Mesenteric fat pad (tissue), 1 donor: ENCODE results near the gene NOP10. TPM values are rescaled to one million over a fixed set of nuclear protein-coding genes. Genes with fewer than 3 reads are reported as not detected.

Source experiments
- DNase-seq: peaks from one replicate; pipeline ENCODE4 v3.0.0-alpha.2; 2020; ENCODE audit warnings: low spot score
- total RNA-seq: library from RNA; stranded (reverse); fragmentation: NEBNext Ultra II Directional; extraction: Animal tissue kit (Norgen Biotek cat#: 25700); gene quantifications from one replicate; pipeline ENCODE4 v1.2.1, GENCODE V29; 2021
- donor health status: DM: yes; HTN: yes; CAD: no.

Gene NOP10
- total RNA-seq, 1 donor from 2014 or later = 157 TPM

DNA sequence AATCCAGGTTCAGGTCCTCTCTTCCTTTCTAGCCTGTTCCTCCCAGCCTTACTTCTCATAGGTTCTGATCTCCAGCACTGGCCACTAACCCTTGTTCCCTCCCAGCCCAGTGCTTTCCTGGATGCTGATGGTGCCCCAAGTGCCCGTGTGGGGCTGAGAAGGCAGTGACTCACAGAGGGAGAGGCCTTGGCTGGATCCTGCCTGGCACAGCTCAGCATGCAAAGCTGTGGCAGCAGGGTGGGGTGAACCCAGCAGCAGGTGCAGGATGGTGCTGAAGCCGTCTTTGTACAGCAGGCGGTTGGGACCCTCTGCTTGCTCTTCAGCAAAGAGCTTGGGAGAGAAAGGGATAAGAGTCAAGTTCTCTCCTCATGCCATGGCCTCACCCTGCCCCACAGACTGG is 16.5 kb upstream of the NOP10 start:
- DNase-seq = peak; percentile 77

DNA sequence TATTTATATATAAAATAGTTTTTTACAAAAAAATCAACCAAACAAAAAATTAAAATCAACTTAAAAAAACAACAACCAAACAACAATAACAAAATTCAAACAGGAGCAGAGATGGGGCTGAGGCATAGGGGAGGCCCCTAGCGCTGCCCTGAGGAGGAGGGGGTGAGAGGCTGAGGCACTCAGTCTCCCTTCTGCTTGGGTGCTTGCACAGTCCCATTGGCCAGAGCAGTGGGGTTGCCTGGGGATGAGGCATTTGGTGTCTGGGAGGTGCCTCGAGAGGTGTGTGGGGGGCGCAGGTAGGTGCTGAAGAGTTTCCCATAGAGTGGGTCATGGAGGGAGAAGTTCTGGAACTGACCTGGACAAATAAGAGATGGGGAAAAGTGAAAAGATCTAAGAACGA is 16.0 kb upstream of the NOP10 start:
- DNase-seq = peak; percentile 68

DNA sequence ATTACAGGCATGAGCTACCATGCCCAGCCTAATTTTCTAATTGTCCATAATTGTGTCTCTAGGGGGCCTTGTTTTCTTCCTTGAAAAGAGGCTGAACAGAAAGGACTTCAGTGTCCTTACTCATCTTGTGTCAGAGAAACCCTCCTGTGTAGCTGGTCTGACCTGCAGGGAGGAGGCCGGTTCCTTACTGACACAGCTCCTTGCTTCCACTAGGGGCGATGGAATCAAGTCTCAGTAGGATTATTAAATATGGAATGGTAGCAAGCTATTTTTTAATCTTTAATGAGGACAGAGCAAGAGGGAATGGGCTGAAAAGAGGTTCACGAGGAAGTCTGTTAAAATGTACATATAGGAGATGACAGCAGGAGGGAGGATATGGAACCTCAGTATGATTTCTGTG is 15.4 kb upstream of the NOP10 start:
- peak; percentile 22 for DNase-seq

DNA sequence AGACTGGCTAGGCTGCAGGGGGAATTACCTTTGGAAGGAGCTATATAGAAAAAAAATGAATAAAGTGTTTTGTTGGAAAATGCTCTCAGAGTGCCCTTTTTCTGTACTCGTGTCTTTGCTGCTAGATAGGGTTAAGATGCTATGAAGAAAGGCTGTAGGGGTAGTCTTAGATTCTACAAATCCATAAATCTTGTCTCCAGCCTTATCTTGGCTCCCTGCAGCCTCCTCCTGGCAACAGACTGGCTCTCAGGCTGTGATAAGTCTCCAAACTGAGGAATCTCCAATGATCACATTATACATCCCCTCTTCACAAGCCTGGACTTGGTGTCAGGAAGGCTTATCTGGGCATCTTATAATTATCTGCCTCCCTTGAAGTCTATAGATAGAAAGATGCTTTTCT is 14.7 kb upstream of the NOP10 start:
- no peak for DNase-seq

DNA sequence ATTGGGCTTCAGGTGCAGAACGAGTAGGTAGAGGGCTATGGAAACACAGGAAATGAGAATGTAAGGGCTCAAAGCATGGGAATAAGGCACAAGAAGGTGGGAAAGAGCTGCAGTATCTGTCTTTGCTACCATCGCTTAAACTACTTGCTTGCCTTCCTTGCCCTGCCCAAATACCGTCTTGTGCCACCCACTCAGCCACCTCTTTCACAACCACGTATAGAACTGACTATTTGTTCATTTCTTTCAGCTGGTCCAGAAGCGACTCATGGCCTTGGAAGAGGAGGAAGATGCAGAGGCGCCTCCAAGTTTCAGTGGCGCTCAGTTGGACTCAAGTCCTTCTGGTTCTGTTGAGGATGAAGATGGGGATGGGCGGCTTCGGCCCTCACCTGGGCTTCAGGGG is 12.3 kb upstream of the NOP10 start:
- peak; percentile 78 for DNase-seq

DNA sequence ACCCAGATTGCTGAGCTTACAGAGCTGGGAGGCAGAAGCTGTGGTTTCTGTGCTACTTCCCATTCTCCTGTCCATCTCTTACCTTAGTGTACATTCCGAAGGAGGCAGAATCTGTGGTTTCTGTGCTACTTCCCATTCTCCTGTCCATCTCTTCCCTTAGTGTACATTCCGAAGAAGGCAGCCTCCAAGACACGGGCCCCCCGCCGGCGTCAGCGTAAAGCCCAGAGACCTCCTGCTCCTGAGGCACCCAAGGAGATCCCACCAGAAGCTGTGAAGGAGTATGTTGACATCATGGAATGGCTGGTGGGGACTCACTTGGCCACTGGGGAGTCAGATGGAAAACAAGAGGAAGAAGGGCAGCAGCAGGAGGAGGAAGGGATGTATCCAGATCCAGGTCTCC is 11.3 kb upstream of the NOP10 start:
- peak; percentile 28 for DNase-seq

DNA sequence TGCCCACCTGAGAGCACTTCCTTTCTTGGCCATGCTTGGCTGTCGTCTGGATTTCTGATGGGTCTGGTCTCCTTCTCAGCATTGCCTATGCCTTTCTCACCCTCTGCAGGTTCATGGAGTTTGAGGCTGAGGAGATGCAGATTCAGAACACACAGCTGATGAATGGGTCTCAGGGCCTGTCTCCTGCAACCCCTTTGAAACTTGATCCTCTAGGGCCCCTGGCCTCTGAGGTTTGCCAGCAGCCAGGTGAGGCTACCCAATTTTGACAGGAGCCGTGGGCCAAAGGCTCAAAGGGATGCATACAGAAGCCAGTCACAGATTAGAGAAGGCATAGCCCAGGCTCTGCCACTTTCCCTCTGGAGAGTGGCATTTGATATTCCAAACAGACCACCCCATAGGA is 10.7 kb upstream of the NOP10 start:
- DNase-seq = peak; percentile 24

DNA sequence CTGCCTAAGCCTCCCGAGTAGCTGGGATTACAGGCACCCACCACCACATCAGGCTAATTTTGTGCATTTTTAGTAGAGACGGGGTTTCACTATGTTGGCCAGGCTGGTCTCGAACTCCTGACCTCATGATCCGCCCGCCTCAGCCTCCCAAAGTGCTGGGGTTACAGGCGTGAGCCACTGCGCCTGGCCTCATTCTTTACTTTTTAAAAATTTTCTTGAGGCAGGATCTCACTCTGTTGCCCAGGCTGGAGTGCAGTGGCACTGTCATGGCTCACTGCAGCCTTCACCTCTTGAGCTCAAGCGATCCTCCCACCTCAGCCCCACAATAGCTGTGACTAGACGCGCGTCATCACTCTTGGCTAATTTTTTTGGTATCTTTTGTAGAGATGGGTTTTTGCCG is 10.1 kb upstream of the NOP10 start:
- DNase-seq = peak; percentile 55

DNA sequence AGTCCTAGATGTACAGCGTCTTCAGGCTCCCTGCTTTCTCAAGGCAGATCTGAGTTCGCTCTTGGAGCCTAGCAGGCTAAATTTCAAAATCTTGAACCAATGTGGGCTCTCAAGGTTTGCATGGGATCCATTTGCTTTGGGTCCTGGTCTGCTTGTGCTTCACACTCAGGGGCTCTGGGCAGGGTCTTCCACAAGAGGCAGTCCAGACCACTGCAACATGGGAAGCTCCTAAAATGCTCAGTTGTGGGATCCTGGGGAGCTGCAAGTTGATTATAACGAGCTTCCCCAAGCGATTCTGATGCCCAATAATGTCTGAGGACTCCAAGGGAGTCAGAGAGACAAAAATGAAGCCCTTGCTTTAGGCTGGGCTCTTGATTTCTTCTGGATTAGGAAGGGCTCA is 6.8 kb upstream of the NOP10 start:
- DNase-seq = peak; percentile 51

DNA sequence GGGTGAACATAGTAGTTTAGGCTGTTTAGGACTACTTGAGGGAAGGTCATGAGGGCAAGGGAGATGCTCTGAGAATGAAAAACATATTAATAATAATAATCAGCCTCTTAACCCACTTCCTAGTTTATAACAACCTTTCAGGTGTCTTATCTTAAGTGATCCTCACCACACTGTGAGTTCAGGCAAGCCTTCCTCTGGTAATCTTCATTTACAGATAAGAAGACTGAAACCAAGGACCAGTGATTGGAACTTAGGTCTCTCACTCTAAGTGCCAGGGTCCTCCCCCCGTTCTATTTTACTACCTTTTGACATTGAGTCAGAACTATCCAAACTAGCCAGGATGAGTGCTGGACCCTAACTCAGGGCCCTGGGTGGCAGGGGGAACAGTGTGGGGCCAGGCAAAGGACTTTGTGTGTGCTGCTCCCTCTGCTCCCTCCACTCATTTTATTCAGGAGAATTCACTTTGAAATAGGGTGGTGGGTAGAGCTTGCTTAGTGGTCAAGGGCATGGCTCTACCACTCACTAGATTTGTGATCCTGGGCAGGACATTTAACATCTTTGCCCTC is 5.9 kb upstream of the NOP10 start:
- peak; percentile 53 for DNase-seq

DNA sequence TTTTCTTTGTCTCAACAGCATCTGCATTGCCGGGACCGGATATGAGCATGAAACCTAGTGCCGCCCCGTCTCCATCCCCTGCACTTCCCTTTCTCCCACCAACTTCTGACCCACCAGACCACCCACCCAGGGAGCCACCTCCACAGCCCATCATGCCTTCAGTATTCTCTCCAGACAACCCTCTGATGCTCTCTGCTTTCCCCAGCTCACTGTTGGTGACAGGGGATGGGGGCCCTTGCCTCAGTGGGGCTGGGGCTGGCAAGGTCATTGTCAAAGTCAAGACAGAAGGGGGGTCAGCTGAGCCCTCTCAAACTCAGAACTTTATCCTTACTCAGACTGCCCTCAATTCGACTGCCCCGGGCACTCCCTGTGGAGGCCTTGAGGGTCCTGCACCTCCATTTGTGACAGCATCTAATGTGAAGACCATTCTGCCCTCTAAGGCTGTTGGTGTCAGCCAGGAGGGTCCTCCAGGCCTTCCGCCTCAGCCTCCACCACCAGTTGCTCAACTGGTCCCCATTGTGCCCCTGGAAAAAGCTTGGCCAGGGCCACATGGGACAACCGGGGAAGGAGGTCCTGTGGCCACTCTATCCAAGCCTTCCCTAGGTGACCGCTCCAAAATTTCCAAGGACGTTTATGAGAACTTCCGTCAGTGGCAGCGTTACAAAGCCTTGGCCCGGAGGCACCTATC is 5.2 kb upstream of the NOP10 start:
- peak; percentile 60 for DNase-seq

DNA sequence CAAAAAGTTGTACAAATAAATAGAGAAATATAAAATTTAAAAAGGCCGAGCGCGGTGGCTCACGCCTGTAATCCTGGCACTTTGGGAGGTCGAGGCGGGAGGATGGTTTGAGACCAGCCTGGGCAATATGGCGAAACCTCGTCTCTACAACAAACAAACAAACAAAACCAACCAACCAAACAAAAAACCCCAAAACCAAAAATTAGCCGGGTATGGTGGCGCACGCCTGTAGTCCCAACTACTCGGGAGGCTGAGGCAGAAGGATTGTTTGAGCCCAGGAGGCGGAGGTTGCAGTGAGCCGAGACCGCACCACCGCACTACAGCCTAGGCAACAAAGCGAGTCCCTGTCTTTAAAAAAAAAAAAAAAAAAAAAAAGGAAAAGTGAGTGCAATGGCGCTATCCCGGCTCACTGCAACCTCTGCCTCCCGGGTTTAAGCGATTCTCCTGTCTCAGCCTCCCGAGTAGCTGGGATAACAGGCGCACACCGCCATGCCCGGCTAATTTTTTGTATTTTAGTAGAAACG is 661 bp downstream of the NOP10 start:
- DNase-seq = peak; percentile 30

DNA sequence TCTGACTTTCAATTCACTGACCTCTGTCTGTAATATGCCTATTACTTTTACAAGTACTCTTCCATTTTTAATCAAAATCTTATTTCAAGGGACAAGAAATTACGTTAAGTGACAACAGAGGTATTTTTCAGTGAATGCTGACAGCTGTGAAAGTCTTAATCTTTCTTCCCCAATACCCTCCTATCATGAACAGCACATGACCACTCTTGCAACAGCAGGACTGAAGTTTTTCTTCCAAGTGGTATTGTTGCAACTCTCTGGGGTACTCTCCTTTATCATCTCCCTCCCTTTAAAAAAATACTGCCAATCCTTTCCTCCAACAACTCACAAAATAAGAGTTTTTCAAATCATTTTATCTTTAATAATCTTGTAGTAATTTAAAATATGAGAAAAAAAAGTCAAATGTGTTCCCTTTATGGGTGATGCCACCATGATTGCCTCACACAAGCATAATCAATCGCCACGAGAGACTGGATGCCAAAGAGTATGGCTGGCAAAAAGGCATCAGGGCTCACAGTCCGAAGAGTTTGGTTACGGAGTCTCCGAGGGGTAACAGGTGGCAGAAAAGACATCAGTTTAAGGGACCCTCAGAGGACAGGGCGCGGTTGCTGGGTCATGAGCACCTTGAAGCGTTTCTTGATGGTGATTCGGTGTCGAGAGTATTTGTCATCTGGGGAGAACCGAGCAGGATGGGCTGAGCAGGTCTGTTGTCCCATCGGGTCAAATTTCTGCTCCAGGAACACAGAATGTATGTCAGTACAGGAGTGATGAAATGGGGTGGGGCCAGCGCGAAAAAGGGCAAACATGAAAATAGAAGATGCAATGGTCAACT is 1.3 kb downstream of the NOP10 start:
- peak; percentile 79 for DNase-seq

DNA sequence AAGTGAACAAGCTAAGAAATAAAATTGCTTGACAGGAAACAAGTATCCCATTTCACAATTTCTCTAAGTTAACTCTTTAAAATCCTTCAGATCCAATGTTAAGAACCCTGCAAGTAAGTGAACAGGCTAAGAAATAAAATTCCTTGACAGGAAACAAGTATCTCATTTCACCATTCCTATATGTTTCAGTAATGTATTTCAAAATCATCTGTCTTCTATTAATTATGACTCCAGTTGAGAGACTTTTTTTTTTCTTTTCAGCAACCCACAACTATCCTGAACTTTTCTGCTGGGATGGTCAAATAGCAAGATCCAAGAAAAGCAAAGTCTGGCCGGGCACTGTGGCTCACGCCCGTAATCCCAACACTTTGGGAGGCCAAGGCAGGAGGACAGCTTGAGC is 3.0 kb downstream of the NOP10 start:
- peak; percentile 77 for DNase-seq

DNA sequence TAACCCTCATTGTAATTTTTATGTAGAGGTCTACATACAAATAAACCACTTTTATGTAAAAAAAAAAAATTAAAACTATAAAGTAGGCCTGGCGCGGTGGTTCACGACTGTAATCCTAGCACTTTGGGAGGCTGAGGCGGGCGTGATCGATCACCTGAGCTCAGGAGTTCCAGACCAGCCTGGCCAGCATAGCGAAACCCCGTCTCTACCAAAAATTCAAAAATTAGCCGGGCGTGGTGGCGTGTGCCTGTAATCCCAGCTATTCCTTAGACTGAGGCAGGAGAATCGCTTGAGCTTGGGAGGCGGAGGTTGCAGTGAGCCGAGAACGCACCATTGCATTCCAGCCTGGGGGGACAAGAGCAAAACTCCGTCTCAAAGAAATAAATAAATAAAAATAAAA is 4.6 kb downstream of the NOP10 start:
- DNase-seq = peak; percentile 86

DNA sequence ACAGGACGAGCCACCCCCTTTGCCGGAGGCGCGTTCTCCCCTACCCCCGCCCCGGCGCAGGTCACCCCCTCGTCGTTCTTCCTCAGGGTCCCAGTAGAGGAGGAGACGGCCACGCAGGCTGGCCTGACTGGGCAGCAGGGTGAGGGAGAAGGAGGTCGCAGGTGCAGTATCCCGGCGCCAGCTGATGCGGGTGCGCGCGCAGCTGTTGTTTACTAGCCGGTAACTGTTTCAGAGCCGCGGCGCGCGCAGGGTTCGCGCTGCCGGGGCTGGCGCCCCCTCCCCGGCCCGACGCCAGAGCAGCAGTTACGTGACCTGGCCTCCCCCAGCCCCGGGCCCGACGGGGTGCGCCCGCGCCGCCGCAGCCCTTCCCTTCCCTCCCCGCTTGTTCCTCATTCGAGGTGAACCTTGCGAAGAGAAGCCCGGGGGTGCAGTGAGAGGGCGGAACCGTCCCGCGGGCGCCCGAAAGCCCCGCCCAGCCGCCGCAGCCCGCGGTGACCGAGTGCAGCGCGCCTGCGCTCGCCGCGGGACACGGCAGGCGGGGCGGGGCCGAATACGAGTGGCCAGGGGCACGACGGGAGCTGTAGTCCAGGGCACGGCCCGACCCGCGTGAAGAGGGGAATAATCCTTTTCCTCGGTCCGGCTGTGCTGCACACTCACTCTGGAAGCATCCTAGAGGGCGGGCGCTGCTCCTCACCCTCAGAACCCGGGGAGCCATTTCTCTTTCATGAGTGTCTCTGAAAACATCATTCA is 5.2 kb downstream of the NOP10 start, which contains the start of gene SLC12A6:
TSS of gene SLC12A6 (minus strand) at position 225 of the 750 bp plus-strand sequence. CDS start 1,101 bp downstream, outside the sequence.
- peak; percentile 96 for DNase-seq

DNA sequence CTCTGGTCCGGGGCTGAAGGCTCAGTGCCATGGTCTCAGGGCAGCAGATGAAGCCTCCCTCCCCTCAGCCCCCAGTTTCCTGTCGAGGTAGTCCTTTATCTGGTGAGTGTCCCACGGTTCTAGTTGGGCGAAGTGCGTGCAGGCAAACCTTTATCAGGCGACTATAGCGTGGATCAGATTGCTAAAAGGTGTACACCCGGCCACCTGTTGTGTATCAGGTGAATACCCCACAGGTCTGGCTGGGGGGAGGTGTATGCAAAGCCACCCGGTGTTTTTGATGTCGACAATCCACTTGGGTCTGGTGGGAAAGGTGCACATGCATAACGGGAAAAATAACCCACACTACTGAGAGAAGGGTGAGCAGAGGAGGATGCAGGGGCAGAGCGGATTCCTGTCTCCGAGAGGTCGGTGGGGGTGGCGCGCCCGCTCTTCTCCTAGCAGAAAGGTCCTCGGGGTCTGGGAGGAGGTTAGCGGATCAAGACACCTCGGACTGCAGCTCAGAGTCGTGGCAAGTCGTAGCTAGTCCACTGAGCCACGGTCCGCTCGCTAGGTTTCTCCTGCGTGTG is 5.9 kb downstream of the NOP10 start:
- DNase-seq = peak; percentile 88

DNA sequence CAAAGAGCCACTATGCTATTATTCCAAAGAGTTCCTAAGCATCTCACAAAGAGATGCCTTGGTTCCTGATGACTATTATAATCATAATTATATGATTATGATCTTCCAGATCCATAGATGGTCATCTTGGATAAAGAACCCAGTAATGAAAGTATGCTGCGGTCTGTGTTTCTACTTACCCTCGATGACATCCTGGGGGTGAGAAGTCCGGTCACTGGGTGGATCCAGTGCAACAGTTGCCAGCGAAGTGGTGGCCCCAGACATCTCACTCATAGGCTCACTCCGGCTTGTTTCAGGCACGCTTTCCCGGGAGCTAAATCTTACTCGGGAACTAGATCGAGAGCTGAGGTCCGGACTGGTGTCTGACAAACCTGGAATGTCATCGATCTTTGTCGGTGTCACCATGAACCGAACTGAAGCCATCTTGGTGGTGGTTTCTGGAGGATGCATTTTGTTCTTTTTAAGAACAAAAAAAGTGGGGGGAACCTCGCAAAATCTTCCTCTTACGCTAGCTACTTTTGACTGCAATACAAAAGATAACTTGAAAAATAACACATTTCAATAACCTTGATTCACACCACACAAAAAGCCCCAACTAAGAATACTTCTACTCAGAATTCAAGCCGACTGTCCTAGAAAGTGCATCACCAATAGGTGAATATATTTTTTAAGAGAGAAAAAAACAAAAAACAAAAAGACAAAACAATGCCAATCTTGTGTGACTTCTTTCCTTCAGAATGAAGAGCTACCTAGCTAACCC is 6.5 kb downstream of the NOP10 start:
- DNase-seq = no peak

DNA sequence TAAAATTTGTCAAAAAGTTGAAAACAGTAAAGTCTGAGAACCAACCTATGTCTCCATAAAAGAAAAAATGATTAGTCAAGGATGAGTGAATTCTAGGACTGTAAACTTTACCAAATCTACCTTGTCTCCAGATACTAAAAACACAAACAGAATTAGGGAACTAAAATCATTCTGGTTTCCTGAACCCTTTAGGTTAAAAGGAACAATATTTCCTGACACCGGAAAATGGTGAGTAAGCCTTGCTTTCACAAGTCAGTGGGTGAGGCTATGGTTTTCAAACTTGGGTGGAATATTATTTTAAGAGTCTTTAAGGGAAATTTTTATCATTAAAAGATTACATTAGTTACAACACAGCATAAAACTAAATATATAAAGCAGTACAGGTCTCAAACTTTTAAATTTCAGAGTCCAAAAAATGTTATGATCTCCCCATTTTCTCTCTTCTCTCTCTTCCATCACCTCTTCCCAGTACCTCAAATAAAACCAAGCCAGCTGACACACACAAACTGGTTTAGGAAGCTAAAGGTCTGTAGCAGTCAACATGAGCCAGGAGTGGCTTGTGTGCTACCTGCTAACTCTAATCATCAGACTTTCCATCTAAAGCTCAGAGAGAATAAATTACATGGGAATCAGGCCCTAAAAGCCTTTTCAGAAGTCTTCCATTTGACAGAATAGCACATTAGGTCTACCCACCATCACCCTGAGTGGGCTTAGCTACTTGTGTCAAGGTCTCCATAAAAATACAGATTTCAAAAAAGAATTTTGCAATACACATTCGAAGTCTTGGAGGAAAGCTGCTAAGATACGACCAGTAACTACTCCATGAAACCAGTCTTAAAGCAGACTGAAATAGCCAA is 7.5 kb downstream of the NOP10 start:
- no peak for DNase-seq
